ENCODE data around the gene PTRH1.

Gene PTRH1

GRCh38 chr9:127684576-127684975 is 30.9 kb downstream of the PTRH1 start:
- Histone ChIP-seq H3K4me1 (ENCODE audit: insufficient read depth, low read length) (peaks cover 10% of the 10 kb centered on the region), H3K36me3 (ENCODE audit: insufficient read depth, low read length) (peaks cover 18% of the 10 kb centered on the region), H3K9me3 (ENCODE audit: control insufficient read depth, insufficient read depth, low read length) (no peaks in the 10 kb centered on the region), H3K9ac (ENCODE audit: low read depth, low read length) (no peak overlapping the region)

- peaks cover 10% of the 10 kb centered on the region for H3K4me1 ChIP-seq (ENCODE audit: insufficient read depth, low read length)
- peaks cover 12% of the 10 kb centered on the region; the same call in 1 of the 2 replicates for H3K36me3 ChIP-seq (ENCODE audit: insufficient read depth, low read length)
- H3K9me3 ChIP-seq (ENCODE audit: control insufficient read depth, insufficient read depth, low read length): no peaks in the 10 kb centered on the region
- no peak overlapping the region for H3K9ac ChIP-seq (ENCODE audit: low read depth, low read length)
Observed at GRCh38 chr9:127683723-127684122, 31.7 kb downstream of the PTRH1 start.

- peaks cover 10% of the 10 kb centered on the region for H3K4me1 ChIP-seq (ENCODE audit: insufficient read depth, low read length)
- no peaks in the 10 kb centered on the region for H3K9me3 ChIP-seq (ENCODE audit: control insufficient read depth, insufficient read depth, low read length)
- peaks cover 12% of the 10 kb centered on the region; the same call in 1 of the 2 replicates for H3K36me3 ChIP-seq (ENCODE audit: insufficient read depth, low read length)
- no peak overlapping the region for H3K9ac ChIP-seq (ENCODE audit: low read depth, low read length)
Observed at GRCh38 chr9:127682351-127683136, 32.9 kb downstream of the PTRH1 start.

GRCh38 chr9:127680846-127681245 is 34.6 kb downstream of the PTRH1 start:
- H3K36me3 ChIP-seq (ENCODE audit: insufficient read depth, low read length): peaks cover 16% of the 10 kb centered on the region
- H3K9me3 ChIP-seq (ENCODE audit: control insufficient read depth, insufficient read depth, low read length): no peaks in the 10 kb centered on the region

GRCh38 chr9:127680226-127680625 is 35.2 kb downstream of the PTRH1 start:
- peaks cover 16% of the 10 kb centered on the region for H3K36me3 ChIP-seq (ENCODE audit: insufficient read depth, low read length)
- H3K9me3 ChIP-seq (ENCODE audit: control insufficient read depth, insufficient read depth, low read length): no peaks in the 10 kb centered on the region
- H3K9ac ChIP-seq (ENCODE audit: low read depth, low read length): no peak overlapping the region
- peaks cover 10% of the 10 kb centered on the region for H3K4me1 ChIP-seq (ENCODE audit: insufficient read depth, low read length)

More at GRCh38 chr9:127680846-127681245, 34.6 kb downstream of the PTRH1 start:
- no peak overlapping the region for H3K9ac ChIP-seq (ENCODE audit: low read depth, low read length)
- peaks cover 10% of the 10 kb centered on the region for H3K4me1 ChIP-seq (ENCODE audit: insufficient read depth, low read length)

- Histone ChIP-seq H3K36me3 (ENCODE audit: insufficient read depth, low read length) (peaks cover 16% of the 10 kb centered on the region), H3K4me1 (ENCODE audit: insufficient read depth, low read length) (peaks cover 6% of the 10 kb centered on the region), H3K9ac (ENCODE audit: low read depth, low read length) (no peak overlapping the region), H3K9me3 (ENCODE audit: control insufficient read depth, insufficient read depth, low read length) (no peaks in the 10 kb centered on the region)
Observed at GRCh38 chr9:127679506-127679905, 36.0 kb downstream of the PTRH1 start.

- H3K36me3 ChIP-seq (ENCODE audit: insufficient read depth, low read length): peaks cover 11% of the 10 kb centered on the region; the same call in 1 of the 2 replicates
Observed at GRCh38 chr9:127676638-127677037, 38.8 kb downstream of the PTRH1 start.

GRCh38 chr9:127673234-127673633 is 42.2 kb downstream of the PTRH1 start:
- H3K36me3 ChIP-seq (ENCODE audit: insufficient read depth, low read length): peaks cover 4% of the 10 kb centered on the region; the same call in 1 of the 2 replicates

More at GRCh38 chr9:127676638-127677037, 38.8 kb downstream of the PTRH1 start:
- H3K9me3 ChIP-seq (ENCODE audit: control insufficient read depth, insufficient read depth, low read length): no peaks in the 10 kb centered on the region
- H3K4me1 ChIP-seq (ENCODE audit: insufficient read depth, low read length): no peaks in the 10 kb centered on the region
- H3K9ac ChIP-seq (ENCODE audit: low read depth, low read length): no peak overlapping the region

GRCh38 chr9:127667906-127668305 is 47.6 kb downstream of the PTRH1 start:
- no peaks in the 10 kb centered on the region for H3K4me1 ChIP-seq (ENCODE audit: insufficient read depth, low read length)
- H3K9me3 ChIP-seq (ENCODE audit: control insufficient read depth, insufficient read depth, low read length): no peaks in the 10 kb centered on the region
- H3K9ac ChIP-seq (ENCODE audit: low read depth, low read length): no peak overlapping the region
- H3K36me3 ChIP-seq (ENCODE audit: insufficient read depth, low read length): peaks cover 3% of the 10 kb centered on the region; the same call in 1 of the 2 replicates

More at GRCh38 chr9:127673234-127673633, 42.2 kb downstream of the PTRH1 start:
- H3K9ac ChIP-seq (ENCODE audit: low read depth, low read length): no peak overlapping the region
- no peaks in the 10 kb centered on the region for H3K4me1 ChIP-seq (ENCODE audit: insufficient read depth, low read length)
- no peaks in the 10 kb centered on the region for H3K9me3 ChIP-seq (ENCODE audit: control insufficient read depth, insufficient read depth, low read length)

- no peak overlapping the region for H3K9ac ChIP-seq (ENCODE audit: low read depth, low read length)
- no peaks in the 10 kb centered on the region for H3K4me1 ChIP-seq (ENCODE audit: insufficient read depth, low read length)
- H3K36me3 ChIP-seq (ENCODE audit: insufficient read depth, low read length): peaks cover 7% of the 10 kb centered on the region; the same call in 1 of the 2 replicates
- no peaks in the 10 kb centered on the region for H3K9me3 ChIP-seq (ENCODE audit: control insufficient read depth, insufficient read depth, low read length)
Observed at GRCh38 chr9:127667127-127667844, 48.2 kb downstream of the PTRH1 start.

GRCh38 chr9:127664678-127665507 is 50.6 kb downstream of the PTRH1 start:
- no peaks in the 10 kb centered on the region for H3K9me3 ChIP-seq (ENCODE audit: control insufficient read depth, insufficient read depth, low read length)
- peaks cover 7% of the 10 kb centered on the region; the same call in 1 of the 2 replicates for H3K36me3 ChIP-seq (ENCODE audit: insufficient read depth, low read length)
- H3K4me1 ChIP-seq (ENCODE audit: insufficient read depth, low read length): no peaks in the 10 kb centered on the region
- no peak overlapping the region for H3K9ac ChIP-seq (ENCODE audit: low read depth, low read length)

- H3K36me3 ChIP-seq (ENCODE audit: insufficient read depth, low read length): peaks cover 12% of the 10 kb centered on the region; the same call in 1 of the 2 replicates
- H3K9ac ChIP-seq (ENCODE audit: low read depth, low read length): no peak overlapping the region
- H3K4me1 ChIP-seq (ENCODE audit: insufficient read depth, low read length): no peaks in the 10 kb centered on the region
- H3K9me3 ChIP-seq (ENCODE audit: control insufficient read depth, insufficient read depth, low read length): no peaks in the 10 kb centered on the region
Observed at GRCh38 chr9:127664324-127664677, 51.2 kb downstream of the PTRH1 start.
